GM23338 (cell line): Measurements from ENCODE around the gene NPHP1. TPM values are rescaled to one million over a fixed set of nuclear protein-coding genes. Genes with fewer than 3 reads are reported as not detected.

Source experiments
- ETS1 ChIP-seq: IDR thresholded peaks from 2 replicates; pipeline ENCODE4 v1.6.1; 2016; ENCODE audit warnings: antibody characterized with exemption
- EZH2 ChIP-seq: fragments of 200-600 bp; sonication (generic); IDR thresholded peaks from one replicate; pipeline ENCODE4 v1.8.0; 2017; ENCODE audit warnings: antibody characterized with exemption, mild to moderate bottlenecking, low read depth; ENCODE audit not compliant: unreplicated experiment
- STAT1 ChIP-seq: IDR thresholded peaks from one replicate; pipeline ENCODE4 v1.6.1; 2016; ENCODE audit warnings: antibody characterized with exemption; ENCODE audit not compliant: unreplicated experiment
- ZNF114 ChIP-seq: fragments of 250-450 bp; sonication (Bioruptor Pico); IDR thresholded peaks from 2 replicates; pipeline ENCODE4 v1.5.0; 2020; ENCODE audit warnings: mild to moderate bottlenecking, moderate library complexity
- ZNF331 ChIP-seq: fragments of 250-450 bp; sonication (Bioruptor Pico); IDR thresholded peaks from 2 replicates; pipeline ENCODE4 v1.5.0; 2020; ENCODE audit warnings: low read depth, mild to moderate bottlenecking, moderate library complexity
- ZNF462 ChIP-seq: fragments of 250-450 bp; sonication (Bioruptor Pico); IDR thresholded peaks from 2 replicates; pipeline ENCODE4 v1.5.0; 2020; ENCODE audit warnings: mild to moderate bottlenecking, moderate library complexity
- polyA plus RNA-seq: library from polyadenylated mRNA; unstranded; fragments of >200 nt; fragmentation: Nextera tagmentation; extraction: Ambion mirVana; gene quantifications from 2 replicates; pipeline ENCODE4 v1.2.1, GENCODE V29; 2016
- total RNA-seq: library from RNA; depleted of rRNA; stranded (reverse); fragments of >200 nt; shearing (Covaris generic); gene quantifications from 2 replicates; pipeline ENCODE4 v1.2.3, GENCODE V29; 2014
- TF ChIP-seq, protein P1 (sequence below), 2 experiments: fragments of 200-600 bp in 1 of 2; sonication (generic) in 1 of 2; conservative IDR thresholded peaks; 2 replicates each; pipeline versions ENCODE4 v1.5.1 to v1.6.1; 2016 to 2017; ENCODE audit warnings: antibody characterized with exemption in 2 of 2, low read depth in 2 of 2, mild to moderate bottlenecking in 2 of 2, moderate library complexity in 1 of 2

The NPHP1 gene
- total and polyA plus RNA-seq, 2 experiments from 2014 or later: 4.6 to 10.0 TPM

GRCh38 chr2:110215566-110216158 is 10.8 kb upstream of the NPHP1 start (continued):
- TF ChIP-seq ZNF462 (CRISPR knock-in tag) (no peak), ZNF114 (CRISPR knock-in tag) (no peak), STAT1 (no peak), ZNF331 (CRISPR knock-in tag) (no peak), ETS1 (no peak), EZH2 (no peak)
- TF ChIP-seq, protein P1, sequence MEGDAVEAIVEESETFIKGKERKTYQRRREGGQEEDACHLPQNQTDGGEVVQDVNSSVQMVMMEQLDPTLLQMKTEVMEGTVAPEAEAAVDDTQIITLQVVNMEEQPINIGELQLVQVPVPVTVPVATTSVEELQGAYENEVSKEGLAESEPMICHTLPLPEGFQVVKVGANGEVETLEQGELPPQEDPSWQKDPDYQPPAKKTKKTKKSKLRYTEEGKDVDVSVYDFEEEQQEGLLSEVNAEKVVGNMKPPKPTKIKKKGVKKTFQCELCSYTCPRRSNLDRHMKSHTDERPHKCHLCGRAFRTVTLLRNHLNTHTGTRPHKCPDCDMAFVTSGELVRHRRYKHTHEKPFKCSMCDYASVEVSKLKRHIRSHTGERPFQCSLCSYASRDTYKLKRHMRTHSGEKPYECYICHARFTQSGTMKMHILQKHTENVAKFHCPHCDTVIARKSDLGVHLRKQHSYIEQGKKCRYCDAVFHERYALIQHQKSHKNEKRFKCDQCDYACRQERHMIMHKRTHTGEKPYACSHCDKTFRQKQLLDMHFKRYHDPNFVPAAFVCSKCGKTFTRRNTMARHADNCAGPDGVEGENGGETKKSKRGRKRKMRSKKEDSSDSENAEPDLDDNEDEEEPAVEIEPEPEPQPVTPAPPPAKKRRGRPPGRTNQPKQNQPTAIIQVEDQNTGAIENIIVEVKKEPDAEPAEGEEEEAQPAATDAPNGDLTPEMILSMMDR (conservative IDR thresholded peaks at IDR 0.05; ENCODE audit: low read depth in 2 of 2): no peak
